Neutrophil (primary cell): ENCODE results near the gene DGCR8.

Experiments used
- H3K27ac ChIP-seq: fragments of 200-600 bp; sonication (generic); 2 replicates; pipeline ENCODE4 v1.5.1; 2016; ENCODE audit warnings: mild to moderate bottlenecking, moderate library complexity
- H3K27me3 ChIP-seq: fragments of 200-600 bp; sonication (generic); 2 replicates; pipeline ENCODE4 v1.6.0; 2016; ENCODE audit warnings: mild to moderate bottlenecking
- H3K36me3 ChIP-seq: fragments of 200-600 bp; sonication (generic); 2 replicates; pipeline ENCODE4 v1.5.1; 2017
- H3K4me1 ChIP-seq, 2 experiments: fragments of 200-600 bp in 1 of 2; sonication (generic) in 1 of 2; 1 replicate in 1 of 2; 2 replicates in 1 of 2; pipeline versions ENCODE4 v1.5.1 to v1.6.1; 2013 to 2016; ENCODE audit warnings: low read depth in 1 of 2, low read length in 1 of 2, mild to moderate bottlenecking in 1 of 2, moderate library complexity in 1 of 2; ENCODE audit not compliant: control insufficient read depth in 1 of 2, insufficient read depth in 1 of 2
- H3K4me3 ChIP-seq, 2 experiments: fragments of 200-600 bp in 1 of 2; sonication (generic) in 1 of 2; 1 replicate in 1 of 2; 2 replicates in 1 of 2; pipeline ENCODE4 v1.5.1; 2013 to 2016; ENCODE audit warnings: low read depth in 1 of 2, low read length in 1 of 2, mild to moderate bottlenecking in 1 of 2, moderate library complexity in 1 of 2
- H3K9me3 ChIP-seq: fragments of 200-600 bp; sonication (generic); 2 replicates; pipeline ENCODE4 v1.5.1; 2016
- CTCF ChIP-seq: fragments of 200-600 bp; sonication (generic); IDR thresholded peaks from 2 replicates; pipeline ENCODE4 v1.5.1; 2016; ENCODE audit warnings: antibody characterized with exemption

The DGCR8 gene

GRCh38 chr22:20160041-20160440, 80.0 kb downstream of the DGCR8 start:
- no peaks in the 10 kb centered on the region for H3K4me1 ChIP-seq
- no peaks in the 10 kb centered on the region for H3K9me3 ChIP-seq
- H3K27ac ChIP-seq: no peak overlapping the region
- no peak for TF ChIP-seq CTCF
- peaks cover 39% of the 10 kb centered on the region for H3K27me3 ChIP-seq
- H3K36me3 ChIP-seq: no peaks in the 10 kb centered on the region
- no peak overlapping the region for H3K4me3 ChIP-seq
